ENCODE data around the gene DPT.

DPT gene

GRCh38 chr1:168664069-168664834 lies 64.8 kb downstream of the DPT start:
- no peak for DNase-seq (ENCODE audit: low read depth)

GRCh38 chr1:168656485-168656884 lies 72.5 kb downstream of the DPT start:
- DNase-seq (ENCODE audit: low read depth): no peak

GRCh38 chr1:168654198-168654915 lies 74.6 kb downstream of the DPT start:
- no peak for DNase-seq (ENCODE audit: low read depth)

- no peak for DNase-seq (ENCODE audit: low read depth)
These were observed 75.4 kb downstream of the DPT start for GRCh38 chr1:168653567-168653966.

GRCh38 chr1:168645721-168646120 lies 83.3 kb downstream of the DPT start:
- DNase-seq (ENCODE audit: low read depth): no peak
